H1 (cell line): Measurements from ENCODE around the gene SAMD14. TPM values are rescaled to one million over a fixed set of nuclear protein-coding genes. Genes with fewer than 3 reads are reported as not detected.
A peak's percentile ranks its signal among the peaks of the same experiment; 100 is the strongest.

ENCODE experiments used
- CTCF ChIA-PET: fragments of 300-600 bp; sonication (Branson Sonifier 250); formaldehyde crosslinking; loops from one replicate; lab custom pipeline; 2021; ENCODE audit not compliant: partially characterized antibody; lab: Charles Lee
- POLR2A ChIA-PET: fragments of 300-600 bp; sonication (Branson Sonifier 250); formaldehyde crosslinking; loops from one replicate; lab custom pipeline; 2021; ENCODE audit warnings: inconsistent platforms; ENCODE audit not compliant: partially characterized antibody; lab: Charles Lee
- DNase-seq, 2 experiments: peaks; one replicate each; pipeline versions ENCODE4 v3.0.0 to v3.0.0-alpha.2; 2010 to 2022; ENCODE audit warnings: low spot score in 2 of 2, low read depth in 1 of 2, mixed read lengths in 1 of 2
- FAIRE-seq: peaks from 2 replicates; lab custom pipeline; 2011; peaks lifted over from hg19 to GRCh38; lab: Jason Lieb, UNC
- H2AFZ ChIP-seq: 2 replicates; pipeline ENCODE4 v1.8.1; 2012; ENCODE audit warnings: low read length, inconsistent platforms
- H2AK5ac ChIP-seq: 2 replicates; pipeline ENCODE4 v1.6.1; 2013; ENCODE audit warnings: low read depth, low read length
- H2BK120ac ChIP-seq: replicated peaks from 2 replicates; pipeline ENCODE3; 2013; ENCODE audit warnings: low read depth, low read length, inconsistent platforms
- H2BK12ac ChIP-seq: 2 replicates; pipeline ENCODE4 v1.6.1; 2013; ENCODE audit warnings: low read depth, low read length
- H2BK15ac ChIP-seq: 2 replicates; pipeline ENCODE4 v1.6.1; 2013; ENCODE audit warnings: low read length
- H2BK20ac ChIP-seq: 2 replicates; pipeline ENCODE4 v1.6.1; 2013; ENCODE audit warnings: low read length
- H2BK5ac ChIP-seq: 2 replicates; pipeline ENCODE4 v1.6.1; 2013; ENCODE audit warnings: low read depth, low read length
- H3K14ac ChIP-seq: 2 replicates; pipeline ENCODE4 v1.6.1; 2013; ENCODE audit warnings: inconsistent platforms; ENCODE audit not compliant: insufficient read length
- H3K18ac ChIP-seq: 2 replicates; pipeline ENCODE4 v1.6.1; 2013; ENCODE audit warnings: low read length; ENCODE audit errors: extremely low read depth
- H3K23ac ChIP-seq: 2 replicates; pipeline ENCODE4 v1.6.1; 2013; ENCODE audit warnings: inconsistent platforms; ENCODE audit not compliant: insufficient read length
- H3K23me2 ChIP-seq: 2 replicates; pipeline ENCODE4 v1.6.1; 2013; ENCODE audit warnings: low read depth, low read length
- H3K27ac ChIP-seq: 2 replicates; pipeline ENCODE4 v1.6.1; 2011; ENCODE audit warnings: low read depth, low read length, inconsistent platforms
- H3K27me3 ChIP-seq, 4 experiments: replicated peaks in 1 of 4; 1 replicate in 1 of 4; 2 replicates in 3 of 4; pipeline versions ENCODE4 v1.6.1 to v1.8.1; 2011 to 2013; ENCODE audit warnings: low read length in 3 of 4, mild to moderate bottlenecking in 3 of 4, inconsistent platforms in 2 of 4, mixed read lengths in 2 of 4, moderate library complexity in 1 of 4; ENCODE audit not compliant: control insufficient read depth in 3 of 4, insufficient read depth in 3 of 4; ENCODE audit errors: extremely low read depth in 1 of 4
- H3K36me3 ChIP-seq, 4 experiments: 2 replicates each; pipeline versions ENCODE4 v1.6.1 to v1.8.1; 2011 to 2013; ENCODE audit warnings: mild to moderate bottlenecking in 4 of 4, low read length in 3 of 4, moderate library complexity in 2 of 4, control low read depth in 1 of 4, inconsistent platforms in 1 of 4; ENCODE audit not compliant: insufficient read depth in 4 of 4, control insufficient read depth in 2 of 4
- H3K4ac ChIP-seq: replicated peaks from 2 replicates; pipeline ENCODE3; 2013; ENCODE audit warnings: low read length, low read depth, mixed read lengths, inconsistent platforms; ENCODE audit not compliant: insufficient read length
- H3K4me1 ChIP-seq, 4 experiments: replicated peaks in 1 of 4; 1 replicate in 1 of 4; 2 replicates in 3 of 4; pipeline versions ENCODE4 v1.6.1 to v1.8.1; 2011 to 2013; ENCODE audit warnings: low read length in 3 of 4, inconsistent platforms in 2 of 4, mixed read lengths in 1 of 4; ENCODE audit not compliant: insufficient read depth in 4 of 4, control insufficient read depth in 3 of 4
- H3K4me2 ChIP-seq, 2 experiments: 2 replicates each; pipeline versions ENCODE4 v1.6.1 to v1.8.1; 2011 to 2013; ENCODE audit warnings: low read depth in 2 of 2, low read length in 2 of 2, control low read depth in 1 of 2, inconsistent platforms in 1 of 2, mild to moderate bottlenecking in 1 of 2; ENCODE audit not compliant: insufficient read depth in 1 of 2
- H3K4me3 ChIP-seq, 4 experiments: fragments of 200-600, 300-600 bp in 1 of 4; sonication (generic), shearing (Covaris generic), sonication (Bioruptor Twin) in 1 of 4; 2 replicates each; pipeline versions ENCODE4 v1.5.1 to v1.8.1; 2011 to 2016; ENCODE audit warnings: low read length in 4 of 4, low read depth in 3 of 4, control low read depth in 2 of 4, inconsistent platforms in 2 of 4, mild to moderate bottlenecking in 2 of 4, mixed read lengths in 1 of 4, moderate library complexity in 1 of 4; ENCODE audit not compliant: insufficient read depth in 2 of 4; ENCODE audit errors: extremely low read depth in 1 of 4
- H3K56ac ChIP-seq: replicated peaks from 2 replicates; pipeline ENCODE3; 2013; ENCODE audit warnings: low read depth, mild to moderate bottlenecking, mixed read lengths, low read length, inconsistent platforms; ENCODE audit not compliant: insufficient read length
- H3K79me1 ChIP-seq: 2 replicates; pipeline ENCODE4 v1.6.1; 2013; ENCODE audit warnings: low read depth, low read length, control low read depth
- H3K79me2 ChIP-seq, 2 experiments: 2 replicates each; pipeline versions ENCODE4 v1.6.1 to v1.8.1; 2012 to 2013; ENCODE audit warnings: low read length in 2 of 2, mild to moderate bottlenecking in 2 of 2, inconsistent platforms in 1 of 2; ENCODE audit not compliant: insufficient read depth in 2 of 2, control insufficient read depth in 1 of 2
- H3K9ac ChIP-seq, 4 experiments: replicated peaks in 1 of 4; 1 replicate in 1 of 4; 2 replicates in 3 of 4; pipeline versions ENCODE4 v1.6.1 to v1.8.1; 2011 to 2013; ENCODE audit warnings: low read depth in 3 of 4, low read length in 3 of 4, control low read depth in 2 of 4, mild to moderate bottlenecking in 2 of 4, moderate library complexity in 2 of 4, inconsistent platforms in 1 of 4; ENCODE audit errors: extremely low read depth in 1 of 4
- H3K9me3 ChIP-seq, 2 experiments: 2 replicates each; pipeline versions ENCODE4 v1.6.1 to v1.8.1; 2012 to 2013; ENCODE audit warnings: mild to moderate bottlenecking in 2 of 2, moderate library complexity in 2 of 2, control low read depth in 1 of 2, inconsistent platforms in 1 of 2, low read depth in 1 of 2, low read length in 1 of 2, mixed read lengths in 1 of 2; ENCODE audit not compliant: insufficient read depth in 2 of 2
- H4K20me1 ChIP-seq, 2 experiments: replicated peaks in 1 of 2; 2 replicates each; pipeline versions ENCODE3 to v1.8.1; 2011 to 2013; ENCODE audit warnings: inconsistent platforms in 2 of 2, low read length in 2 of 2, mild to moderate bottlenecking in 1 of 2; ENCODE audit not compliant: insufficient read depth in 2 of 2, control insufficient read depth in 1 of 2
- H4K5ac ChIP-seq: 2 replicates; pipeline ENCODE4 v1.6.1; 2013; ENCODE audit warnings: low read length, low read depth, mixed read lengths, inconsistent platforms; ENCODE audit not compliant: insufficient read length
- H4K8ac ChIP-seq: 2 replicates; pipeline ENCODE4 v1.8.0; 2013; ENCODE audit warnings: mild to moderate bottlenecking, moderate library complexity, low read length, inconsistent platforms; ENCODE audit not compliant: insufficient read depth; ENCODE audit errors: extremely low read depth
- H4K91ac ChIP-seq: replicated peaks from 2 replicates; pipeline ENCODE3; 2013; ENCODE audit warnings: low read length, mixed read lengths, inconsistent platforms; ENCODE audit not compliant: insufficient read length
- CREB1 ChIP-seq: IDR thresholded peaks from 2 replicates; pipeline ENCODE4 v1.6.1; 2012; ENCODE audit warnings: inconsistent platforms
- CTBP2 ChIP-seq: IDR thresholded peaks from 2 replicates; pipeline ENCODE4 v1.7.0; 2011; ENCODE audit warnings: borderline replicate concordance, mild to moderate bottlenecking, moderate library complexity, mixed read lengths, low read length; ENCODE audit not compliant: insufficient read depth, insufficient read length
- GABPA ChIP-seq: IDR thresholded peaks from 2 replicates; pipeline ENCODE4 v1.6.1; 2011; ENCODE audit warnings: mild to moderate bottlenecking, low read length, moderate library complexity, borderline replicate concordance; ENCODE audit not compliant: insufficient read depth
- JUND ChIP-seq: IDR thresholded peaks from 2 replicates; pipeline ENCODE4 v1.6.1; 2011; ENCODE audit warnings: mild to moderate bottlenecking, improper control_type of control experiment, low read length
- KDM1A ChIP-seq: fragments of 200-600, 300-600 bp; sonication (generic); IDR thresholded peaks from 2 replicates; pipeline ENCODE4 v1.7.1; 2016; ENCODE audit warnings: mild to moderate bottlenecking, low read length, borderline replicate concordance
- POLR2AphosphoS5 ChIP-seq: IDR thresholded peaks from 2 replicates; pipeline ENCODE4 v1.6.1; 2011; ENCODE audit warnings: low read depth, low read length
- RAD21 ChIP-seq, 2 experiments: IDR thresholded peaks in 1 of 2; conservative IDR thresholded peaks in 1 of 2; 2 replicates each; pipeline ENCODE4 v1.6.1; 2011; ENCODE audit warnings: low read depth in 2 of 2, low read length in 2 of 2, improper control_type of control experiment in 1 of 2, inconsistent platforms in 1 of 2, mild to moderate bottlenecking in 1 of 2, moderate library complexity in 1 of 2
- RBBP5 ChIP-seq: IDR thresholded peaks from 2 replicates; pipeline ENCODE4 v1.7.1; 2012; ENCODE audit warnings: low read depth, mild to moderate bottlenecking, inconsistent platforms, low read length, moderate library complexity, borderline replicate concordance
- RXRA ChIP-seq: IDR thresholded peaks from 2 replicates; pipeline ENCODE4 v1.6.1; 2011; ENCODE audit warnings: low read depth, mild to moderate bottlenecking, low read length, moderate library complexity; ENCODE audit not compliant: insufficient read depth
- SIX5 ChIP-seq: IDR thresholded peaks from 2 replicates; pipeline ENCODE4 v1.6.1; 2011; ENCODE audit warnings: mild to moderate bottlenecking, low read depth, low read length
- TEAD4 ChIP-seq: IDR thresholded peaks from 2 replicates; pipeline ENCODE4 v1.6.1; 2012; ENCODE audit warnings: low read depth, low read length, inconsistent platforms, mixed read lengths
- YY1 ChIP-seq: IDR thresholded peaks from 2 replicates; pipeline ENCODE4 v1.6.1; 2011; ENCODE audit warnings: low read depth, mild to moderate bottlenecking, low read length
- WGBS, 2 experiments: shearing (Covaris generic) in 1 of 2; methylation state at CpG; one replicate each; pipeline versions ENCODE4 v1.1.6 to v1.1.7; 2013 to 2015; ENCODE audit warnings: low lambda C conversion rate in 2 of 2, mixed read lengths in 2 of 2, inconsistent platforms in 1 of 2, low coverage in 1 of 2, missing lambda C conversion rate in 1 of 2; ENCODE audit not compliant: insufficient replicate concordance in 2 of 2, insufficient coverage in 1 of 2, insufficient read length in 1 of 2; ENCODE audit errors: extremely low coverage in 1 of 2, missing lambda C conversion rate in 1 of 2; 5-methylcytosine and 5-hydroxymethylcytosine counted together
- polyA plus RNA-seq, 7 experiments: library from polyadenylated mRNA; depleted of rRNA in 3 of 7; stranded (reverse) in 5 of 7; unstranded in 2 of 7; fragments of >200 nt in 5 of 7; fragments of 200-250 nt in 2 of 7; gene quantifications; 1 replicate in 5 of 7; 2 replicates in 1 of 7; 4 replicates in 1 of 7; pipeline versions ENCODE4 v1.2.1 to v1.2.3, GENCODE V29; 2011 to 2013; ENCODE audit warnings: missing spikeins in 2 of 7, mixed read lengths in 2 of 7
- total RNA-seq: library from RNA; stranded (reverse); fragmentation: NEBNext Ultra II Directional; extraction: Animal tissue kit (Norgen Biotek cat#: 25700); gene quantifications from 2 replicates; pipeline ENCODE4 v1.2.1, GENCODE V29; 2021

Gene SAMD14
- total and polyA plus RNA-seq, 2 of the 8 experiments (the other 6 are each of a cell fraction or from before 2014, with no cell fraction given): 5.7 to 5.8 TPM

GRCh38 chr17:50169121-50169764, 39.3 kb upstream of the SAMD14 start:
- Histone ChIP-seq H2AK5ac (no peak overlapping the region), H3K36me3 (no peaks in the 10 kb centered on the region), H3K23ac (no peak overlapping the region), H3K56ac (no peak overlapping the region), H3K23me2 (peaks cover 4% of the 10 kb centered on the region; the same call in 1 of the 2 replicates), H4K5ac (no peak overlapping the region), H3K9ac (no peak overlapping the region), H3K79me2 (no peaks in the 10 kb centered on the region), H2BK12ac (no peak overlapping the region), H3K9me3 (no peaks in the 10 kb centered on the region), H3K4me2 (no peak overlapping the region), H3K4me1 (peaks cover 0 to 14% (median 8%) of the 10 kb centered on the region in 4 experiments; a peak in 5 of 7 replicates), H2BK120ac (no peak overlapping the region), H2BK5ac (no peak overlapping the region), H3K14ac (no peak overlapping the region), H3K27me3 (no peaks in the 10 kb centered on the region), H4K91ac (no peak overlapping the region), H3K79me1 (no peaks in the 10 kb centered on the region), H2AFZ (no peak overlapping the region), H3K4me3 (no peak overlapping the region), H4K8ac (no peak overlapping the region), H2BK15ac (peak overlapping the region; percentile 73; the same call in 1 of the 2 replicates), H3K27ac (no peak overlapping the region), H2BK20ac (no peak overlapping the region), H3K4ac (no peak overlapping the region), H4K20me1 (no peaks in the 10 kb centered on the region), H3K18ac (no peak overlapping the region)
- FAIRE-seq (peak; percentile 57), DNase-seq (peak in 1 of 2 experiments; percentile 73)
- WGBS, 2 experiments: 55% methylated on average over 13 of the region's 14 CpGs; no CpG with 5 or more reads in 1 of the 2 experiments
- POLR2A ChIA-PET: interaction anchor here (0.7 to 1.7 kb wide), 4 partner anchors 9 to 46 kb away, joined by 3 to 6 read pairs (median 4); no protein-coding TSS in a partner anchor
- CTCF ChIA-PET: interaction anchor here (0.6 to 17.0 kb wide), 71 partner anchors 7 to 558 kb away, joined by 3 to 299 read pairs (median 5); partner anchors contain the start of genes COL1A1, PDK2 and TMEM92
- TF ChIP-seq CREB1 (peak; percentile 31; the same call in 1 of the 2 replicates), JUND (peak; percentile 17; the same call in 1 of the 2 replicates), RXRA (0 out of 2 replicates have a peak, but pooled peaks have one; percentile 66), CTBP2 (no peak), RAD21 (IDR thresholded peaks at IDR 0.05 in 1 of 2, conservative IDR thresholded peaks at IDR 0.05 in 1 of 2; ENCODE audit: low read depth in 2 of 2, low read length in 2 of 2) (peak; percentile 96 to 97), SIX5 (no peak), GABPA (peak; percentile 62; the same call in 1 of the 2 replicates), YY1 (peak; percentile 73), TEAD4 (peak; percentile 59; the same call in 1 of the 2 replicates), POLR2AphosphoS5 (no peak), RBBP5 (no peak), KDM1A (no peak)
